22Rv1 (cell line): ENCODE data around the gene NSD1.

Experiments
- CTCF ChIP-seq: fragments of 450-650 bp; IDR thresholded peaks from 2 replicates; pipeline ENCODE4 v1.5.1; 2017; ENCODE audit warnings: mild to moderate bottlenecking
- ZFX ChIP-seq: fragments of 450-650 bp; IDR thresholded peaks from 2 replicates; pipeline ENCODE4 v1.6.1; 2017; ENCODE audit warnings: antibody characterized with exemption, borderline replicate concordance

DNA sequence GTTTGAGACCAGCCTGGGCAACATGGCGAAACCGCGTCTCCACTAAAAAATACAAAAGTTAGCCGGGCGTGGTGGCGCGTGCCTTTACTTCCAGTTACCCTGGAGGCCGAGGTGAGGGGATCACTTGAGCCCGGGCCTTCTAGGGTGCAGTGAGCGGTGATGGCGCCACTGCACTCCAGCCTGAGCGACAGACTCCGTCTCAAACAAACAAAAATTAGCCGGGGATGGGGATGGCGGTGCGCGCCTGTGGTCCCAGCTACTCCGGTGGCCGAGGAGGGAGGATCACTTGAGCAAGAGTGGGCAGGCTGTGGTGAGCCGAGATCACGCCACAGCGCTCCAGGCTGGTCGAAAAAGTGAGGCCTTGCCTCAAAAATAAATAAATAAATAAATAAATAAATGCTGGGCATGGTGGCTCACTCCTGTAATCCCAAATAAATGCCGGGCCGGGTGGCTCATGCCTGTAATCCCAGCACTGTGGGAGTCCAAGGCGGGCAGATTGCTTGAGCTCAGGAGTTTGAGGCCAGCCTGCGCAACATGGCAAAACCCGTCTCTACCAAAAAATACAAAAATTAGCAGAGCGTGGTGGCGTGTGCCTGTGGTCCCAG lies 16.0 kb upstream of the NSD1 start:
- TF ChIP-seq CTCF (no peak), ZFX (no peak)
